IPS-18a (cell line): ENCODE data around the gene VANGL2.

Experiments used
- H3K27ac ChIP-seq: one replicate; pipeline ENCODE4 v1.5.1; 2013; ENCODE audit warnings: low read length
- H3K27me3 ChIP-seq: one replicate; pipeline ENCODE4 v1.6.1; 2013; ENCODE audit warnings: mild to moderate bottlenecking, low read length; ENCODE audit not compliant: control insufficient read depth, insufficient read depth
- H3K36me3 ChIP-seq: one replicate; pipeline ENCODE4 v1.6.1; 2013; ENCODE audit warnings: low read depth, low read length; ENCODE audit not compliant: control insufficient read depth
- H3K4me1 ChIP-seq: one replicate; pipeline ENCODE4 v1.6.1; 2013; ENCODE audit warnings: low read depth, low read length; ENCODE audit not compliant: control insufficient read depth
- H3K4me3 ChIP-seq: one replicate; pipeline ENCODE4 v1.5.1; 2013; ENCODE audit warnings: low read length
- H3K9ac ChIP-seq: one replicate; pipeline ENCODE4 v1.6.1; 2013; ENCODE audit warnings: mild to moderate bottlenecking, low read length, moderate library complexity
- H3K9me3 ChIP-seq: one replicate; pipeline ENCODE4 v1.6.1; 2013; ENCODE audit warnings: low read depth, low read length; ENCODE audit not compliant: control insufficient read depth

VANGL2 gene

DNA sequence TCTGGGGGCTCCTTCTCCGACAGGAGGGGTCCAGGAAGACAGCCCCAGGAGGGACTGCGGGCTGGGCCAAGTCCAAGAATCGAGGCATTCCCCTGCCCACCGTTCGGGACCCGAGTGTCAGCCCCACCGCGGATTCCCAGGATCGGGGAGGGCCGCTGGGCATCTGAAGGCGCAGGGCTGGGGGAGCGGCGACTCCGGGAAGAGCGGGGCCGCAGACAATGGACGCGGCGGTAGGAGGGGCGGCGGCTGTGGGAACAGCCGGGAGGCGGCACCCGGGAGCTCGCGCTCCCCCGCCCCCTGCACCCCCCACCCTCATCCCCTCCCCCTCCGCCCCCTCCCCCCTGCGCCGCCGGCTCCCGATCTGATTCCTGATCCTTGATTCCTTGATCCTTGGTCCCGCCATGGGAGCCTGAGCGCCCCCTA is at the start of gene VANGL2:
VANGL2 (plus strand) TSS at position 342 of the 423 bp plus-strand sequence. CDS start 15,274 bp downstream, outside the sequence.
- no peaks in the 10 kb centered on the region for H3K9me3 ChIP-seq

DNA sequence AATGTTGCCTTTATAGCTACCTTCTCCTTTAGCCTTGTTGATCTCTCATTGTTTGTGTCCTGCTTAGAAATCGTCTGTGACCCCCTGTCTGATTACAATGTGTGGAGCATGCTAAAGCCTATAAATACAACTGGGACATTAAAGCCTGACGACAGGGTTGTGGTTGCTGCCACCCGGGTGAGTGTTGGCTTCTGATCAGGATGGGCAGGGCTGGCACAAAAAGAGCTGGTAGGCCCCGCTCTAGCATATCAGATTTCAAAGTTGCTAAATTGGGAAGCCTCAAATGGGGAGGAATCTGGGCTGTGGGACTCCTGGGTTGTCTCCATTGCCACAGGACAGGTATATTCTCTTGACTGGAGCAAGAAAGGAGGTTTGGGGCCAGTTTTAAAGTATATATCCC is 48.7 kb upstream of the VANGL2 start:
- Histone ChIP-seq H3K36me3 (peaks cover 88% of the 10 kb centered on the region), H3K27ac (no peak overlapping the region)

More for the DNA sequence above, at the start of gene VANGL2:
- Histone ChIP-seq H3K27ac (peak within 1 kb of the TSS; percentile 76), H3K4me1 (peaks cover 38% of the 10 kb centered on the region), H3K36me3 (no peaks in the 10 kb centered on the region), H3K4me3 (peak within 1 kb of the TSS; percentile 70), H3K9ac (peak within 1 kb of the TSS; percentile 90), H3K27me3 (no peaks in the 10 kb centered on the region)

DNA sequence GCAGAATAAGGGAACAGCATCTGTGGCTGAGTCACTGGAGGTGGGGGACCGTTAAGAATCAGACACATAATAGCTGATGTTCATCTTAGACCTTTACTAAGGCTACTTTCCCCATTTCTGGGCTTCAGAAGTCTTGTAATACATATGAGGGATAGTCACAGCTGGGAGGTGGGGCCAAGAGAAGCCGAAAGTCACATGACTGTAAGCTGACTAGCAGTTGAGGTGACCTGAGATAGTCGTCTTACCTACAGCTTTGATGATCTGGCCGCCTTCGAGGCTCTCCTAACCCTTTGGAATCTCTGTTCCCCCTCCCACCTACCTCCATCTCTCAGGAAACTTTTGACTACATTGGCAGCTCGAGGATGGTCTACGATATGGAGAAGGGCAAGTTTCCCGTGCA is 47.8 kb upstream of the VANGL2 start:
- no peaks in the 10 kb centered on the region for H3K9me3 ChIP-seq
- H3K9ac ChIP-seq: no peak overlapping the region
- H3K27me3 ChIP-seq: no peaks in the 10 kb centered on the region
- H3K4me1 ChIP-seq: no peaks in the 10 kb centered on the region
- no peak overlapping the region for H3K4me3 ChIP-seq
- H3K36me3 ChIP-seq: peaks cover 96% of the 10 kb centered on the region
- no peak overlapping the region for H3K27ac ChIP-seq

More for the DNA sequence above, 48.7 kb upstream of the VANGL2 start:
- Histone ChIP-seq H3K4me3 (no peak overlapping the region), H3K9me3 (no peaks in the 10 kb centered on the region), H3K4me1 (no peaks in the 10 kb centered on the region), H3K27me3 (no peaks in the 10 kb centered on the region), H3K9ac (no peak overlapping the region)

DNA sequence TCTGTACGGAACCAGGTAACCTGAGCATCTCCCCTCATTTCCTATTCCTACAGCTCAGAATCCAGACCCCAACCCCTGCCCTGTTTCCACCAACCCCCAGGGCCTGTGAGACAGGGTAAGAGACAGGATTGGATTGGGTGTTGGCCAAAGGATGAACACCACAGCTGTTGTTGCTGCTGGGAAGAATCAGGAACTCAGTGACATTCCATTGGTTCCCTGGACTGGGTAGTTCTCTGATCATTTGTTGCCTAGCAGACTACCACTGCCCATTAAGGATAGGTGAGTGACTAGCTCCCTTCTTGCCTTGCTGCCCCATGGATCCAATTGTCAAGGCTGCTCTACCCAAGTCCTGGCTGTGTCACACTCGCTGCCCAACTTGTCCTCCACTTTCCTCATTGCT is 47.1 kb upstream of the VANGL2 start:
- Histone ChIP-seq H3K36me3 (peaks cover 97% of the 10 kb centered on the region), H3K9ac (no peak overlapping the region), H3K9me3 (no peaks in the 10 kb centered on the region), H3K4me3 (no peak overlapping the region), H3K4me1 (no peaks in the 10 kb centered on the region), H3K27me3 (no peaks in the 10 kb centered on the region), H3K27ac (no peak overlapping the region)

DNA sequence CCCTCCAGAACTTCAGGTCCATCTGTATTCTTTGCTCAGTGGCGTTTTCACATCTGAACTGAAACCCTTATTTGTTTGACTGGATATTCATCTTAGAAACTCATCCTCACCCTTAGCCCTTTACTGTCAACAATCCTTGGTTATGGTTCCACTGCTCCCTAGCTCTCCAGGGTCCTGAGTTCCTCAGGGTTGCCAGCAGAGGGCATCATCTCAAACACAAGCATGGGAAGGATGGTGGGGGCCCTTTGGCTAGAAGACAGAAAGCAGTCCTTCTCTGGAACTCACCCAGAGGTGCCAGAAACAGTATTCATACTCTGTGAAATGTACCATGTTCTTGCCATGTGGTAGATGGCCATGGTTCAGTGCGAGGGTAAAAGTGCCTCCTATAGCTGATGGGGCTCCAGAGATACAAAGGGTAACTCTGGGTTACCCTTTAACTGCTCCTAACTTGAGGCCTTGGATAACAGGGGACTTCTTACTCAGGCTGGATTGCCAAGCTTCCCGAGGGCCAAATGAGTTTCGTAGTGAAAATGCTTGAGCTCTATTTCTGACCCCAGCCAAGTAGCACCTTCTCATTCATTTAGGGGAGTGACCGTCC is 45.9 kb upstream of the VANGL2 start:
- no peaks in the 10 kb centered on the region for H3K4me1 ChIP-seq
- no peak overlapping the region for H3K4me3 ChIP-seq
- no peaks in the 10 kb centered on the region for H3K27me3 ChIP-seq
- peaks cover 91% of the 10 kb centered on the region for H3K36me3 ChIP-seq
- H3K9ac ChIP-seq: no peak overlapping the region
- H3K27ac ChIP-seq: no peak overlapping the region
- H3K9me3 ChIP-seq: no peaks in the 10 kb centered on the region

DNA sequence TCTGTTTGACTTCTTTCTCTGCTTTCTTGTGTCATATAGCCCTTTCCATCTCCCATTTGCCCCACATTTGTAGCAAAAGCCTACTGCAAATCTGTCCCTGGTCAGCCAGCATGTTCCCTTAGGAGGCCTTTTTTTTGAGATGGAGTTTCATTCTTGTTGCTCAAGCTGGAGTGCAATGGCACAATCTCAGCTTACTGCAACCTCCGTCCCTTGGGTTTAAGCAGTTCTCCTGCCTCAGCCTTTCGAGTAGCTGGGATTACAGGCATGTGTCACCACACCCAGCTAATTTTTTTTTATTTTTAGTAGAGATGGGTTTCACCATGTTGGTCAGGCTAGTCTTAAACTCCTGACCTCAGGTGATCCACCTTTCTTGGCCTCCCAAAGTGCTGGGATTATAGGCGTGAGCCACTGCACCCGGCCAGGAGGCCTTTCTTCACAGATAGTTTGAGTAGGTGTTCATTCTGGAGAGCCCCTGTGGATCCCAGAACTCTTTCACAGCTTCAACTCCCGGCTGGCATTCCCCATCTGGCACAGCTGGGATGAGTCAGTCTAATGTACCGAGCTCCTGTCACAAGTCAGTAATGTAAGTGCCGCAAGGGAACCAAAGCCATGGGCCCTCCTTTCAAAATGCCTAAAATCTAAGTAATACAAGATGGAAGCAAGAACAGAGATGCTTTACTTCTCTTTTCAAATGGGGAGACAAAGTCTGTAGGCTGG is 42.9 kb upstream of the VANGL2 start:
- Histone ChIP-seq H3K36me3 (peaks cover 76% of the 10 kb centered on the region), H3K4me1 (peaks cover 7% of the 10 kb centered on the region), H3K27ac (no peak overlapping the region), H3K27me3 (no peaks in the 10 kb centered on the region), H3K9me3 (no peaks in the 10 kb centered on the region), H3K4me3 (no peak overlapping the region), H3K9ac (no peak overlapping the region)

DNA sequence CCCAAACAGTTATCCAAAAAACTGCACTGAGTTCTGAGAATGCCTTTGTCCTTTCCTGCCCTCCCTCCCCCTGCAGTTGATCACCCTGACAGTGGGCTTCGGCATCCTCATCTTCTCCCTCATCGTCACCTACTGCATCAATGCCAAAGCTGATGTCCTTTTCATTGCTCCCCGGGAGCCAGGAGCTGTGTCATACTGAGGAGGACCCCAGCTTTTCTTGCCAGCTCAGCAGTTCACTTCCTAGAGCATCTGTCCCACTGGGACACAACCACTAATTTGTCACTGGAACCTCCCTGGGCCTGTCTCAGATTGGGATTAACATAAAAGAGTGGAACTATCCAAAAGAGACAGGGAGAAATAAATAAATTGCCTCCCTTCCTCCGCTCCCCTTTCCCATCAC is 42.3 kb upstream of the VANGL2 start:
- Histone ChIP-seq H3K27ac (no peak overlapping the region), H3K4me3 (no peak overlapping the region), H3K9ac (no peak overlapping the region), H3K27me3 (no peaks in the 10 kb centered on the region), H3K9me3 (no peaks in the 10 kb centered on the region), H3K4me1 (peaks cover 14% of the 10 kb centered on the region), H3K36me3 (peaks cover 69% of the 10 kb centered on the region)

DNA sequence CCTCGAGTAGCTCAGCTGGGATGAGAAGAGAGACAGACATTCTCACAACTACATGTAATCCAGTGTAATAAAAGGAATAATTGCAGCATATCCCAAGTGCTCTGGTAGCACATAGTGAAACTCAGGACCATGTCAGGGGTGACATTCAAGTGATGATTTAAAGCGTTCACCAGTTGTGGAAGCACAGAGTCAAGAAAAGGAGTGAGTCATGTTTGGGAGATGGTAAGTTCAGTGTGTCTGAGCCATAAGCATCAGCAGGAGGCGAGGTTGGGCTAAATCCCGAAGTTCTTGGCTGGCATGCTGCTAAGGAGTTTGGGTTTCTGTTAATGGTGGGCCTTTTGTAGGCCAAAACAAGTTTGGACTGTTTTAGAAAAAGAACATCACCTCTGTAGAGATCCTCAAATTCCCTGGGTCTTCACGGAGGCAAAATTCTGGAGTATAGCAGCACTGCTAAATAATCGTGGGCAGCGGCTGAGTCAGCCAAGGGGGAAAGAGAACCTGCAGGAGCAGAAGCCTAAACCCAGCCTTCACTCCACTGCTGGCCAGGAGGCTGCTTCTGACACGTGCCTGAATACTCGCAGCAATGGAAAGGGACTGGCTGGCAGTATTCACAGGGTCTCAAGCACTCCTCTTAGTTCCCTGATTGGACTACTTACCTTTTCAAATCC is 40.7 kb upstream of the VANGL2 start:
- Histone ChIP-seq H3K4me1 (peaks cover 16% of the 10 kb centered on the region), H3K36me3 (peaks cover 53% of the 10 kb centered on the region), H3K9ac (no peak overlapping the region), H3K27me3 (no peaks in the 10 kb centered on the region), H3K4me3 (no peak overlapping the region), H3K9me3 (no peaks in the 10 kb centered on the region), H3K27ac (no peak overlapping the region)

DNA sequence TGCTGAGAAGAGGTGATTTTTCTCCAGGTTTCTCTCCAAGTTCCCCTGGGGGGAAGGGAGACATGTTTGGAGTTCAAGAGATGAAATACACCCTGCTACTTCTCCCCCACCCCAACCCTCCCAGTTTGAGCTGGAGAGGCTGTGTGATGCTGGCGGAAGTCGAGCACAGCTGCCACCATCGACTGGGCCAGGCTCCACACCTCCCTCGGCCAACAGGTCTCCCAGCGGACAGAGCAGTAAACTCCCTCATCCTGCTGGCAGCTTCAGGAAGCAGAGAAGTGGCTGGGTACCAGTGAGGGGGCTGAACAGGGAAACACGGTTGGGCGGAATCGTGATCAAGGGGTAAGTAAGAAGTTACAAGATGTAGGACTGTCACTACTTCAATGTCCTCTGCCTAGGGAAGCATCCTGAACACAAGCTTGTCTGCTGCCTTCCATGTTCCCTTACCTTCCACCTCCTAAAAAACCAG is 40.1 kb upstream of the VANGL2 start:
- peaks cover 47% of the 10 kb centered on the region for H3K36me3 ChIP-seq

DNA sequence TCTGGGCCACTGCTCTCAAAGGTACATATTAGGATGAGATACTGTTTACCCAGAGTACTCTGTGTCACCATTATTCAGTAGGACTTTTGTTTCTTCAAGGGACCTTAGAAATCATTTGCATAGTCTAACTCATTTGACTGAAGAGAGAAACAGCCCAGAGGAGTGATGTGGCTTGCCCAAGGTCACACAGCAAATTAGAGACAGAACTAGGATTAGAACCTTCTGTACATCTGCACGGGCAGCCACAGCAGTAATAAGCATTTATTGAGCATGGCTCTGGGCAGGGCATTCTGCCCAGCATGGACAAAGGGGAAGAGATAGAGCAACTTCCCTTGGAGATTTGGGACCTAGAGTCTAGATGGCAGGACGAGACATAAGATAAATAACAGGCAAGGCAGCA is 39.2 kb upstream of the VANGL2 start:
- no peak overlapping the region for H3K4me3 ChIP-seq
- no peaks in the 10 kb centered on the region for H3K27me3 ChIP-seq
- H3K36me3 ChIP-seq: peaks cover 38% of the 10 kb centered on the region
- no peaks in the 10 kb centered on the region for H3K9me3 ChIP-seq
- no peak overlapping the region for H3K27ac ChIP-seq
- H3K4me1 ChIP-seq: peaks cover 19% of the 10 kb centered on the region
- no peak overlapping the region for H3K9ac ChIP-seq

More for the DNA sequence above, 40.1 kb upstream of the VANGL2 start:
- H3K27ac ChIP-seq: no peak overlapping the region
- H3K4me1 ChIP-seq: peaks cover 16% of the 10 kb centered on the region
- H3K9ac ChIP-seq: no peak overlapping the region
- no peaks in the 10 kb centered on the region for H3K27me3 ChIP-seq
- no peak overlapping the region for H3K4me3 ChIP-seq
- H3K9me3 ChIP-seq: no peaks in the 10 kb centered on the region

DNA sequence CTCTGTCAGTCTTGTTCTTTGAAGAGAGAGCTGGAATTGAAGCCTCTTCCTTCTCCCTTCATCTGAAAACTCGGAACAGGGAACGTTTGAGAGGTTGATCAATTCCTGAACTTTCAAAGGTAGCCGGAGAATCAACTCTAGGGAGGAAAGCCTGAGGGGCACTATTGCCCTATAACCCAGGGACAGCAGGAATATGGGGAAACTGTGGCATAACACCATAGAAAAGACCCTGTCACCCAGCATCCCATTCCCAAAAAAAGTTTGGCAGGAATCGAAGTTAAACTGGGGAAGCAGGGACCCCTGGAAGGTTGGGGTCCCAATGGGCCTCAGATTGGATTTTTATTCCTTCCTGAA is 38.6 kb upstream of the VANGL2 start:
- H3K27me3 ChIP-seq: no peaks in the 10 kb centered on the region
- H3K36me3 ChIP-seq: peaks cover 32% of the 10 kb centered on the region
- H3K4me1 ChIP-seq: peaks cover 19% of the 10 kb centered on the region
- H3K9ac ChIP-seq: peak overlapping the region; percentile 63
- H3K9me3 ChIP-seq: no peaks in the 10 kb centered on the region
- peak overlapping the region; percentile 24 for H3K27ac ChIP-seq
- no peak overlapping the region for H3K4me3 ChIP-seq
